ENCODE results near the gene JMJD4. TPM values are rescaled to one million over a fixed set of nuclear protein-coding genes. Genes with fewer than 3 reads are reported as not detected.
"Not testable (repeated sequence)": the region's sequence is repeated elsewhere in the genome, so short reads cannot be mapped to it uniquely, and the experiment has no call there.

Gene JMJD4
- total and polyA plus RNA-seq, 9 donors: 5.9 to 28.9 (median 26.2) TPM

GRCh38 chr1:227723474-227723873, 11.6 kb downstream of the JMJD4 start:
- no peak for DNase-seq

GRCh38 chr1:227718932-227719331, 16.2 kb downstream of the JMJD4 start:
- TF ChIP-seq CTCF (IDR thresholded peaks at IDR 0.05) (no peak), EP300 (IDR thresholded peaks at IDR 0.05) (no peak), POLR2A (IDR thresholded peaks at IDR 0.05) (no peak)
- Histone ChIP-seq H3K27ac (no peak overlapping the region), H3K27me3 (no peaks in the 10 kb centered on the region), H3K36me3 (no peaks in the 10 kb centered on the region), H3K4me1 (ENCODE audit: insufficient read depth) (no peaks in the 10 kb centered on the region), H3K4me3 (no peak overlapping the region), H3K9me3 (peaks cover 0 to 8% of the 10 kb centered on the region in 2 donors)
- intact Hi-C loops (cut with DNase I): no loop called here
- 61 to 75% (median 66%) methylated on average over 2 of the region's 2 CpGs for WGBS, 3 donors
- DNase-seq: no peak

More at GRCh38 chr1:227723474-227723873, 11.6 kb downstream of the JMJD4 start:
- H3K27ac ChIP-seq: no peak overlapping the region
- TF ChIP-seq EP300 (IDR thresholded peaks at IDR 0.05) (no peak), POLR2A (IDR thresholded peaks at IDR 0.05) (no peak), CTCF (IDR thresholded peaks at IDR 0.05) (no peak)
- peaks cover 0 to 8% of the 10 kb centered on the region in 2 donors for H3K9me3 ChIP-seq
- H3K36me3 ChIP-seq: no peaks in the 10 kb centered on the region
- no peaks in the 10 kb centered on the region for H3K27me3 ChIP-seq
- H3K4me3 ChIP-seq: no peak overlapping the region
- intact Hi-C loops (cut with DNase I): no loop called here
- no peaks in the 10 kb centered on the region for H3K4me1 ChIP-seq (ENCODE audit: insufficient read depth)
- WGBS, 3 donors: 66 to 82% (median 81%) methylated on average over 1 of the region's 1 CpG

GRCh38 chr1:227712648-227713047, 22.5 kb downstream of the JMJD4 start:
- intact Hi-C loops (cut with DNase I): no loop called here
- no peak for DNase-seq
- Histone ChIP-seq H3K9me3 (peaks cover 0 to 5% of the 10 kb centered on the region in 2 donors), H3K4me3 (no peak overlapping the region), H3K27me3 (no peaks in the 10 kb centered on the region), H3K4me1 (ENCODE audit: insufficient read depth) (no peaks in the 10 kb centered on the region), H3K36me3 (no peaks in the 10 kb centered on the region), H3K27ac (no peak overlapping the region)
- TF ChIP-seq CTCF (IDR thresholded peaks at IDR 0.05) (no peak), POLR2A (IDR thresholded peaks at IDR 0.05) (no peak), EP300 (IDR thresholded peaks at IDR 0.05) (no peak)

- H3K27me3 ChIP-seq; intact Hi-C loops (cut with DNase I); H3K9me3 ChIP-seq; H3K36me3 ChIP-seq; DNase-seq; H3K4me1 ChIP-seq (ENCODE audit: insufficient read depth); H3K4me3 ChIP-seq; H3K27ac ChIP-seq: not testable (repeated sequence)
- WGBS, 3 donors: 93 to 97% (median 95%) methylated on average over 6 to 22 of the region's 24 CpGs
Observed at GRCh38 chr1:227710474-227710873, 24.6 kb downstream of the JMJD4 start.

- Histone ChIP-seq H3K27me3 (no peaks in the 10 kb centered on the region), H3K27ac (no peak overlapping the region), H3K9me3 (peaks cover 0 to 5% of the 10 kb centered on the region in 2 donors), H3K4me3 (no peak overlapping the region), H3K4me1 (ENCODE audit: insufficient read depth) (no peaks in the 10 kb centered on the region), H3K36me3 (no peaks in the 10 kb centered on the region)
- DNase-seq: no peak
- intact Hi-C loops (cut with DNase I): no loop called here
- TF ChIP-seq POLR2A (IDR thresholded peaks at IDR 0.05) (no peak), CTCF (IDR thresholded peaks at IDR 0.05) (no peak)
- 71 to 73% (median 72%) methylated on average over 1 of the region's 1 CpG for WGBS, 3 donors
Observed at GRCh38 chr1:227709451-227709850, 25.7 kb downstream of the JMJD4 start.
